ENCODE measurements around the gene SMYD3.

- no peak for TF ChIP-seq CTCF (IDR thresholded peaks at IDR 0.05; ENCODE audit: insufficient read depth, low read depth, low read length)
- no peak for TF ChIP-seq EZH2 (IDR thresholded peaks at IDR 0.05; ENCODE audit: insufficient read depth, low read length)
Measured at GRCh38 chr1:246281639-246282038, 225.4 kb downstream of the SMYD3 start.

All from astrocyte (in vitro differentiated cells and primary cell).